Activated CD4-positive, alpha-beta memory T cell treated with anti-CD3 and anti-CD28 coated beads, Interleukin-2, amount 10 ng/mL, durations not matched to agents 7 days and 5 days (primary cell): Measurements from ENCODE around the gene NOD1. TPM values are rescaled to one million over a fixed set of nuclear protein-coding genes. Genes with fewer than 3 reads are reported as not detected.
"Not testable (repeated sequence)": the region's sequence is repeated elsewhere in the genome, so short reads cannot be mapped to it uniquely, and the experiment has no call there.

Experiments used
- CTCF ChIA-PET: fragments of 350-600 bp; sonication (Branson Sonifier 250); formaldehyde crosslinking; loops from one replicate; lab custom pipeline; 2021; ENCODE audit warnings: antibody characterized with exemption, inconsistent platforms; lab: Charles Lee
- POLR2A ChIA-PET: fragments of 350-600 bp; sonication (Branson Sonifier 250); formaldehyde crosslinking; loops from one replicate; lab custom pipeline; 2021; ENCODE audit warnings: antibody characterized with exemption; lab: Charles Lee
- DNase-seq: peaks from one replicate; pipeline ENCODE4 v3.0.0-alpha.2; 2020
- H3K27ac Mint-ChIP-seq: one replicate; pipeline ENCODE4 v1.8.0; 2021; ENCODE audit warnings: mild to moderate bottlenecking, mixed read lengths
- H3K27me3 Mint-ChIP-seq: one replicate; pipeline ENCODE4 v1.8.0; 2021; ENCODE audit warnings: mixed read lengths
- H3K36me3 Mint-ChIP-seq: one replicate; pipeline ENCODE4 v1.8.0; 2021; ENCODE audit warnings: low read depth, mixed read lengths
- H3K4me1 Mint-ChIP-seq: one replicate; pipeline ENCODE4 v1.8.0; 2021; ENCODE audit warnings: mixed read lengths
- H3K4me3 Mint-ChIP-seq: one replicate; pipeline ENCODE4 v1.8.0; 2021; ENCODE audit warnings: mild to moderate bottlenecking, mixed read lengths
- H3K9me3 Mint-ChIP-seq: one replicate; pipeline ENCODE4 v1.8.0; 2021; ENCODE audit warnings: mixed read lengths
- total RNA-seq, 2 experiments: library from RNA; stranded (reverse); gene quantifications; one replicate each; pipeline ENCODE4 v1.2.3, GENCODE V29; 2021

Gene NOD1
- total RNA-seq, 2 experiments from 2014 or later, result 19.6 to 22.6 TPM

DNA sequence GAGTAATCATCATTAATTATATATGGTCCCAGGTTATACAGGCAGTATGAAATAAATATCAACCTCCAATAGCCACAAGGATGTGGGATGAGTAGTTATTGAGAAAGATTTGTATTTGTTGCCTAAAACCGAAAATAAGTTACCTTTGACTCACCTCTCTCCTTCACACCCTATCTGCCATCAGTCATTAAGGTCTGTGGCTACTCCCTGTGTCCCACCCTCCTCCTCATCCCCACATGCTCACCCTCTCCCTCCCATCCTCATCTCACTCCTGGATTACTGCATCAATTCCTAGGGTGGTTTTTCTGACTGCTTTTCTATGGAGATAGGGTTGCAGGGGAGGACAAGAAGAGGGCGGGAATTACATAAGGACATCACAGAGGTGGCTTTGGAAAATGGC is 35.2 kb upstream of the NOD1 start:
- peaks cover 15% of the 10 kb centered on the region for H3K4me1 Mint-ChIP-seq
- CTCF ChIA-PET, result interaction anchor here (1.0 kb wide), 1 partner anchor 8 kb away, joined by 4 read pairs; no protein-coding TSS in a partner anchor
- H3K9me3 Mint-ChIP-seq, result no peaks in the 10 kb centered on the region
- H3K27ac Mint-ChIP-seq, result no peak overlapping the region
- DNase-seq, result no peak
- POLR2A ChIA-PET, result no interaction called here
- H3K36me3 Mint-ChIP-seq, result peaks cover 3% of the 10 kb centered on the region
- no peaks in the 10 kb centered on the region for H3K27me3 Mint-ChIP-seq
- H3K4me3 Mint-ChIP-seq, result no peak overlapping the region

DNA sequence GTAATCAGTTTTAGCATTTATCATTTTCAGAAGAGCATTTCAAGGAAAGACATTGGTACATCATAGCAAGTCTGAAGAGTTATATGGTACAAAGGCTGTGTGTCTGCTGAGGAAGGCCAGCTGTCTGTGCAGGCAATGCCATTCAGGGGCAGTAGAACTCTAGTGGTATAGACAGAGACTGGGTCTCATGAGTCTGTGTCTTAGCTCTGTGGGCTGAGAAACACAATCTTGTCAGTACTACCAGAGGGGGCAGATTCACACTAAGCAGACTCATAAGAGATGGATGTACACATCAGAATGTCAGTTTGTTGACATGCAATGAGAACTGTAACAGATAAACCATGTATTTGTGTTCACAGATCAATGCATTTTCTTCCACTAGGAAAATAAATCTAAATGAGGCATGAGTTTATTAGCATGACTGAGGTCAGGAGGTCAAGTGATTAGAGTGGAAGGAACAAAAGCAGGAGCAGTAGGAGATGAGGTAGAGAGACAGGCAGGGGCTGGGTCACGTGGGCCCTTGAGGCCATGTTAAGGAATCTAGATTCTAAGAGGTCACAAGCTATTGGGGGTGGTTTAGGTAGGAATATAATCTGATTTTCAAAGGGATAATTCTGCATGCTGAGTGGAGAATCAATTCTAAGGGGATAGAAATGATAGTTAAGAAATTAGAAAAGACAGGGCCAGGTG is 33.5 kb upstream of the NOD1 start:
- DNase-seq, result no peak
- CTCF ChIA-PET, result interaction anchor here (0.9 to 3.0 kb wide), 4 partner anchors 9 to 52 kb away, joined by 3 to 36 read pairs (median 4); no protein-coding TSS in a partner anchor
- H3K36me3 Mint-ChIP-seq, result peaks cover 8% of the 10 kb centered on the region
- POLR2A ChIA-PET, result interaction anchor here (1.2 kb wide), 1 partner anchor 34 kb away, joined by 3 read pairs; no protein-coding TSS in a partner anchor
- H3K27me3 Mint-ChIP-seq, result no peaks in the 10 kb centered on the region
- peaks cover 15% of the 10 kb centered on the region for H3K4me1 Mint-ChIP-seq
- H3K27ac Mint-ChIP-seq, result no peak overlapping the region
- H3K9me3 Mint-ChIP-seq, result peaks cover 4% of the 10 kb centered on the region
- H3K4me3 Mint-ChIP-seq, result no peak overlapping the region

DNA sequence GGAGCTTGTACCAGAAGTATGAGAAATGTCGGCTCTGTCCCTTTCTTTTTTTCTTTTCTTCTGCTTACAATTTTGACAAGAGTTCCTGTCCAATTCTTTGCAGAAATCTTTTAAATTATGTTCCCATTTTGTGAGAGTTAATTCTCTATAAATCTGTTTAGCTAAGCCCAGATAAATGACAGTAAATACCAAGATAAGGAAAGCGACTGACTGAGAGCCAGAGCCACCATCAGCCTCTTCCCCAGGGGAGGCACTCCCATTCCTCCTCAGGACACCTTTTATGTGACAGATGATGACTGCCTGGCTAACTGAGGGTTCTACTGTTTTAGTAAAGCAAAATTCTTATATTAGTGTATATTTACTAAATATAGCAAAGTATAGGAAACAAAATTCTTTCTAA is 32.9 kb upstream of the NOD1 start:
- no peak overlapping the region for H3K27ac Mint-ChIP-seq
- H3K4me1 Mint-ChIP-seq, result peaks cover 15% of the 10 kb centered on the region
- POLR2A ChIA-PET, result interaction anchor here (1.2 kb wide), 1 partner anchor 34 kb away, joined by 3 read pairs; no protein-coding TSS in a partner anchor
- no peak for DNase-seq
- CTCF ChIA-PET, result interaction anchor here (0.9 to 3.0 kb wide), 6 partner anchors 9 to 236 kb away, joined by 3 to 36 read pairs (median 6); no protein-coding TSS in a partner anchor
- H3K36me3 Mint-ChIP-seq, result peaks cover 12% of the 10 kb centered on the region
- no peaks in the 10 kb centered on the region for H3K27me3 Mint-ChIP-seq
- H3K9me3 Mint-ChIP-seq, result peaks cover 9% of the 10 kb centered on the region
- no peak overlapping the region for H3K4me3 Mint-ChIP-seq

DNA sequence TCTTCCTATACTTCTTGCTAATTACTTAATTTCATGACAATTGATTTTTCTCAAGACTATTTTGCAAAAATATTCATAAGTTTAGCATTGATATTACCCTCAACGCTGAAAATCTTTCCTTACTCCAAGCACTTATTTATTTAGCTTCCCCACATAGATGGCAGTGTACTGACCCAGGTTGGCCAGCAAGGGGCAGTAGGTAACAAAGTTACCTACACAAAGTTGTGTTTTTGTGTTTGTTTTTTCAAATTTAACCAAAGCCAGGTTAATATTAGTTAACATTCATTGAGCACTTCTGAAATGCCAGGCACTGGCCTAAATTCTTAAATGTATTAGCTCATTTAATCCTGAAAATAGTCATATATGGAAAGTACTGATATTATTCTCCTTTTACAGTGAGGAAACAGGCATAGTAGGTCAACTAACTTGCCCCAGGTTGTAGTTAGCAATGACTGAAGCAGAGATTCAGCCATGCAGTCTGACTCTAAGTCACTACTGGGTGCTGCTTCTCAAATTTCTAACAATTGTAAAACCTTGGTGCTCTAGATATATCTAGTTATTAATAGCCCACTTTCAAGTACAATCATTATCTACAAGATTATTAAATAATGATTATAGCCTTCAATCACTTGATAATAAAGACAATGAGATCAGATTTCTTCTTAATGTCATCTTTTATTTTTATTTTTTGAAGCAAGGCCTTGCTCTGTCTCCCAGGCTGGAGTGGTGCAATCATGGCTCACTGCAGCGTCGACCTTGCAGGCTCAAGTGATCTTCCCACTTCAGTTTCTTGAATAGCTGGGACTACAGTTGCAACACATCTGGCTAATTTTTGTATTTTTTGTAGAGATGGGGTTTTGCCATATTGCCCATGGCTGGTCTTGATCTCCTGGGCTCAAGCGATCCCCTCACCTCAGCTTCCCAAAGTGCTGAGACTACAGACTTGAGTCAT is 31.8 kb upstream of the NOD1 start:
- CTCF ChIA-PET, result interaction anchor here (0.9 to 3.0 kb wide), 8 partner anchors 10 to 376 kb away, joined by 3 to 36 read pairs (median 4); partner anchors contain the start of gene MTURN
- peaks cover 21% of the 10 kb centered on the region for H3K4me1 Mint-ChIP-seq
- peaks cover 10% of the 10 kb centered on the region for H3K36me3 Mint-ChIP-seq
- H3K27ac Mint-ChIP-seq, result no peak overlapping the region
- POLR2A ChIA-PET, result interaction anchor here (1.1 to 1.2 kb wide), 2 partner anchors 32 to 225 kb away, joined by 3 read pairs; no protein-coding TSS in a partner anchor
- H3K4me3 Mint-ChIP-seq, result no peak overlapping the region
- H3K9me3 Mint-ChIP-seq, result peaks cover 9% of the 10 kb centered on the region
- DNase-seq, result peak; percentile 40
- no peaks in the 10 kb centered on the region for H3K27me3 Mint-ChIP-seq

DNA sequence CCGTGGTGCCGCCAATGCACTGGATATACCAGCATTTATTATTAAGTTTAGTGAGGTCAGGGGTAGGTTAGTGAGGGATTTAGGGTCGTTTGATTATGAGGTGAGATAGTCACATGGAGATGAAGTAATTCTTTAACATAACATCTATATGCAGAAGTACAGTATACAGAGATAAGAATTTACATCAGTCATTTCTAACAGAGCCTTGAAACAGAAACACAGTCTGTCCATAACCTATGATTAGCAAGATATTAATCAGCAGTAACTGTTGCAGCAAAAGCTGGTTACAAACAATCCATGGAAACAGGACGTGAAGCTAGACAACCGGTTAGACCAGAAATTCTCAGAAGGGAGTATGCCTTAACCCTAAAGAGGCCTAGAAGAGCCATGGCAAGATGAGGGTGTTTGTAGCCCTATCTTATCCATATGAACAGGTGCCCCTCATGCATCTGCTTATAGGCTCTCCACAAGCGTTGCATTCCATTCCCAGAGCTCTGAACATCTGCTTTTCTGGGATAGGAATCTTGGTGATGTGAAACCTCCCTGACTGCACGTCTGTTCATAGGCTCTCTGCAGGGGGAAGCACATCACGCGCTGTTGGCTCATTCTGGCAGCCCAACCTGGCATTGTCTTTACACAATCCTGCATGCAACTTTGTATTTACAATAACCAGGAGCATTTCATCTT is 30.7 kb upstream of the NOD1 start:
- H3K9me3 Mint-ChIP-seq, H3K4me3 Mint-ChIP-seq, POLR2A ChIA-PET, H3K27ac Mint-ChIP-seq, H3K27me3 Mint-ChIP-seq, H3K36me3 Mint-ChIP-seq, DNase-seq: not testable (repeated sequence)
- CTCF ChIA-PET, result interaction anchor here (0.9 to 3.0 kb wide), 5 partner anchors 55 to 375 kb away, joined by 3 to 36 read pairs (median 4); partner anchors contain the start of gene MTURN
- H3K4me1 Mint-ChIP-seq, result peaks cover 24% of the 10 kb centered on the region

DNA sequence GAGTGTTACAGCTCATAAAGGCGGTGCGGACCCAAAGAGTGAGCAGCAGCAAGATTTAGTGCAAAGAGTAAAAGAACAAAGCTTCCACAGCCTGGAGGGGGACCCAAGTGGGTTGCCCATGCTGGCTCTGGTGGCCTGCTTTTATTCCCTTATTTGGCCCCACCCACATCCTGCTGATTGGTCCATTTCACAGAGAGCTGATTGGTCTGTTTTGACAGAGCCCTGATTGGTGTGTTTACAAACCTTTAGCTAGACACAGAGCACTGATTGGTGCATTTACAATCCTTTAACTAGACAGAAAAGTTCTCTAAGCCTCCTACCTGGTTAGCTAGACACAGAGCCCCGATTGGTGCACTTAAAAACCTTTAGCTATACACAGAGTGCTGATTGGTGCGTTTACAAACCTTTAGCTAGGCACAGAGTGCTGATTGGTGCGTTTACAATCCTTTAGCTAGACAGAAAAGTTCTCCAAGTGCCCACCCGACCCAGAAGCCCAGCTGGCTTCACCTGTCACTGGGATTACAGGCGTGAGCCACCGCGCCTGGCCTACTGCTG is 28.8 kb upstream of the NOD1 start:
- Mint-ChIP-seq H3K4me1 (peaks cover 39% of the 10 kb centered on the region), H3K36me3 (peaks cover 15% of the 10 kb centered on the region)
- not testable (repeated sequence) for H3K27ac Mint-ChIP-seq, H3K4me3 Mint-ChIP-seq, DNase-seq, H3K27me3 Mint-ChIP-seq, H3K9me3 Mint-ChIP-seq
- ChIA-PET CTCF (interaction anchor here (0.9 kb wide), 1 partner anchor 57 kb away, joined by 3 read pairs; no protein-coding TSS in a partner anchor), POLR2A (interaction anchor here (0.6 to 1.4 kb wide), 3 partner anchors 29 to 120 kb away, joined by 3 to 6 read pairs (median 3); partner anchors contain the start of genes GARS1 and NOD1)

DNA sequence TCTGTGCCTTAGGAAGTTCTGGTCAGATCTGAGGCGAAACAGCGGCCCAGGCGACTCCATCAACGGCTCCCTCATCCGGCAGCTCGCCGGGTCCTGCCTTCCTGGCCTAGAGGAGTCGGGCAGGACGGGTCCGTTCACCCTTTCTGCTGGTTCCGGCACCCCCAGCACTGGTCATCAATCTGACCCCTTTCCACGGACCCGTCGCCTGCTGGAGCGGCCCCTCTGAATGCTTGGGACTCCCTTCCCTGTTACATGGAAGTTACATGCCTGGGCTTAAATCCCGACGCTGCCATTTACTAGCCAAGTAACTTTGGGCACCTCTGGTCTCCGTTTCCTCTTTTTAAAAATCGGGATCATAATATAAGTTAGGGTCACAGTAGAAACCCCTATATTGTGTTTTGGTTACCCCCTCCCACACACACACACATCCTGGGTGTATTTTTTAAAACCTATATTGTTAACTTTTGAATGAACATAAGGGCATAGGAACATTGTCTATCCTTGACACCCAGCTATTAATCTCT is 26.7 kb upstream of the NOD1 start:
- H3K36me3 Mint-ChIP-seq, result peaks cover 25% of the 10 kb centered on the region
- peaks cover 9% of the 10 kb centered on the region for H3K9me3 Mint-ChIP-seq
- DNase-seq, result no peak
- peak overlapping the region; percentile 81 for H3K4me3 Mint-ChIP-seq
- CTCF ChIA-PET, result interaction anchor here (1.0 kb wide), 1 partner anchor 14 kb away, joined by 3 read pairs; no protein-coding TSS in a partner anchor
- H3K27ac Mint-ChIP-seq, result peak overlapping the region; percentile 84
- H3K27me3 Mint-ChIP-seq, result no peaks in the 10 kb centered on the region
- POLR2A ChIA-PET, result interaction anchor here (1.0 to 3.8 kb wide), 5 partner anchors 9 to 156 kb away, joined by 3 to 37 read pairs (median 3); partner anchors contain the start of genes GARS1 and NOD1
- peaks cover 54% of the 10 kb centered on the region for H3K4me1 Mint-ChIP-seq

DNA sequence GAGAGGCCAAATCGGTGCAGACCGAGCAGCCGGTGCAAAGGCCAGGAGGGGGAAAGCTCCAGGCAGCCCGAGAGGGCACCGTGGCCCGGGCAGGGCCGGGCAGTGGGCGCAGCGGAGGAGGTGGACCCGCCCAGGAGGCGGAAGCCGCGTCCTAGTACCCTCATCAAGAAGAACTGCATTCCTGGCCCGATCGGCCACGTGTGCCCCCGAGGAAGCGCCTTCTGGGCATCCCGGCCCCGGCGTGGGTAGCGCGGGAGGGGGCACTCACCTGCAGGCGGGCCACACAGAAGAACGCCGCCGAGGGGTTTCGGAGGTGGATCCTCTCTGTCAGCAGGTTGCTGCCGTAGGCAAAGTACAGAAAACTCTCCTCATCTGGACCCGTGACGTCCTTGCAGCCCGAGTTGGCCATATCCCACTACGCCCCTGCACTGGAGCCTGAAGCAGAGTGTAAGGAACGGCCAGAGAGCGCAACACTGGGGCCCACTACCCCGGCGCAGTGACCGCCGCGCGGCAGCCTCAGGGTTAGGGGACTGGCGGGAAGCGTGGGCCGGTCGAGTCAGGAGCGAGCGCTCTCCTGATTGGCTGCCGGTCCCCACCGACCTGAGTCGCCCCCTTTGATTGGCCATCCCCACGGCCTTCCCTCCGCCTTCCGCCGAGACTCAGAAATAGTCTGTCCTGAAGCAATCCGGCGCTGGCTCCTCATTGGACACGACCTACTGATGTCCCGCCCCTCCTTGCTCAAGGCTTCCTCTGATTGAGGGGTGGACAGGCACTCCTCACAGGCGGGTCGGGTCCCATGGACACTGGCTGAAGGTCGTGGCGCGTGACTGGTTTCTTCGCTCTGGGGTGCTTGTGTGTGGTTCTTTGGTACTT is 26.0 kb upstream of the NOD1 start, which contains the start of gene GGCT:
TSS of gene GGCT (minus strand) at position 529 of the 873 bp plus-strand sequence. CDS start at position 409, 120 bp downstream.
- Mint-ChIP-seq H3K36me3 (peaks cover 32% of the 10 kb centered on the region), H3K4me1 (peaks cover 52% of the 10 kb centered on the region), H3K27me3 (no peaks in the 10 kb centered on the region), H3K4me3 (peak within 1 kb of the TSS; percentile 81), H3K9me3 (peaks cover 9% of the 10 kb centered on the region), H3K27ac (peak within 1 kb of the TSS; percentile 84)
- POLR2A ChIA-PET, result interaction anchor here (0.7 to 3.8 kb wide), 6 partner anchors 8 to 156 kb away, joined by 3 to 37 read pairs (median 3); partner anchors contain the start of genes GARS1 and NOD1
- CTCF ChIA-PET, result interaction anchor here (1.2 kb wide), 1 partner anchor 26 kb away, joined by 7 read pairs; the partner anchor contains the start of gene NOD1
- DNase-seq, result peak; percentile 98

DNA sequence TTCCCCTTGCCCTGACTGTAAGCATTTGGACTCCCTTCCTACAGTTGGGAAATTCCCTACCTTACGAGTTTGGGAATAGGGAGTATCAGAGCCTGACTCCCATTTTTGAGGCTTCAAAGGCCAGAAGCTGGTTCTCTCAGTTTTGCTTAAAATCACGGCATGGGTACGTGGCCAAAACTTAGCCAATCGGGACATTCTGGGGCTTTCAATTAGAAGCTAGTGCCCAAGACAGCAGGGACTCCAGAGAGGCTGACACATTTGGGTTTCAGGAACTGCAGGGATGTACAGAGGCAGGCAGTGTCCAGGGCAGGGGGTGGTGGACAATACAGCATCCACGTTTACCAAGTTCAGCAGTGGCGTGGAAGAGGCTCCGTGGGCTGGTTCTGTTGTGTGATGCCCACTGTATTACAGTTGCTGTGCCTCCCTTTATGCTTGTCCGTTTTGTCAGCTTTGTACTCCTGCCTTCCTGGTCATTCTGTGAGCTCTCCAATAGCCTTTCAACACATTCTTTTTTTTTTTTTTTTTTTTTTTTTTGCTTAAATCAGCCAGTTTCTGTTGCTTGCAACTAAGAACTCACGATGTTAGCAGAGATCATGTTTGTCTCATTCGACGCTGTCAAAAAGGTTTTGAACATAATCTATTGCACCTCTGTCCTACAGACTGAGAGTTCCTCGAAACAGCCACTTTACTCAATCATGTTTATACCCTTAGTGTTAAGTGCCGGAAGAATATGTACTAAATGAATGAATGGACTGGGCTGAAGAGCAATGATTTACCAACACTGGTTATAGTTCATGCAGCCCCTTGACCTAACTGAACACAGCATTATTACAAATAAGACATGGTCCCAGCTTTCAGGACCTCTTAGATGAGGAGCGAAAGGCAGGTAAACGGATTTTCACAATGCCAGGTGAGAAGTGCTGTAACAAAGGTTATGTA is 25.0 kb upstream of the NOD1 start:
- H3K4me3 Mint-ChIP-seq, result peak overlapping the region; percentile 81
- ChIA-PET CTCF (interaction anchor here (0.7 to 1.8 kb wide), 4 partner anchors 25 to 227 kb away, joined by 4 to 7 read pairs (median 6); partner anchors contain the start of gene NOD1), POLR2A (interaction anchor here (0.7 to 3.8 kb wide), 5 partner anchors 14 to 181 kb away, joined by 3 to 37 read pairs (median 6); partner anchors contain the start of genes GARS1 and NOD1)
- H3K9me3 Mint-ChIP-seq, result peaks cover 9% of the 10 kb centered on the region
- no peak for DNase-seq
- H3K4me1 Mint-ChIP-seq, result peaks cover 45% of the 10 kb centered on the region
- H3K27ac Mint-ChIP-seq, result peak overlapping the region; percentile 63
- peaks cover 35% of the 10 kb centered on the region for H3K36me3 Mint-ChIP-seq
- H3K27me3 Mint-ChIP-seq, result no peaks in the 10 kb centered on the region
